K562 (cell line): ENCODE data around the gene CTBP2. TPM values are rescaled to one million over a fixed set of nuclear protein-coding genes. Genes with fewer than 3 reads are reported as not detected.

Source experiments
- ATAC-seq: fragments of 200-7000 bp; cut with Tn5 transposase; 3 replicates; pipeline ENCODE4 v1.9.1; 2020; ENCODE audit warnings: moderate library complexity
- BruUV-seq: library from RNA; stranded (reverse); fragments of 400-500 nt; replicated peaks from 2 replicates; lab custom pipeline; 2021; lab: Mats Ljungman, UMichigan
- CTCF ChIA-PET: fragments of 300-600 bp; formaldehyde crosslinking; extraction: SDS; loops from one replicate; lab custom pipeline; 2021; ENCODE audit warnings: low intra/inter-chr PET ratio; lab: Yijun Ruan, JAX
- POLR2A ChIA-PET: fragments of 300-600, 350-650 bp; sonication (Branson Sonifier 250); formaldehyde crosslinking; extraction: SDS; loops from one replicate; lab custom pipeline; 2021; ENCODE audit warnings: antibody characterized with exemption, inconsistent platforms; lab: Yijun Ruan, JAX
- DNase-seq, 4 experiments: peaks; one replicate each; pipeline versions ENCODE4 v3.0.0 to v3.0.0-alpha.2; 2011 to 2018; ENCODE audit warnings: low spot score in 3 of 4, mixed read lengths in 3 of 4; ENCODE audit errors: extremely low read depth in 1 of 4
- FAIRE-seq: peaks from 2 replicates; lab custom pipeline; 2011; peaks lifted over from hg19 to GRCh38; lab: Jason Lieb, UNC
- H2AFZ ChIP-seq: 2 replicates; pipeline ENCODE4 v1.6.0; 2011; ENCODE audit warnings: low read depth, low read length, control low read depth, inconsistent platforms
- H3K27ac ChIP-seq: fragments of 200-600 bp; 3 replicates; pipeline ENCODE4 v1.8.0; 2011; ENCODE audit warnings: low read depth, mild to moderate bottlenecking, control low read depth, inconsistent platforms, low read length, moderate library complexity, mixed read lengths; ENCODE audit errors: extremely low read depth
- H3K27me3 ChIP-seq, 2 experiments: fragments of 300-600 bp in 1 of 2; 2 replicates in 1 of 2; 3 replicates in 1 of 2; pipeline versions ENCODE4 v1.6.0 to v1.8.0; 2011; ENCODE audit warnings: inconsistent platforms in 2 of 2, low read length in 2 of 2, mild to moderate bottlenecking in 1 of 2, mixed read lengths in 1 of 2, moderate library complexity in 1 of 2; ENCODE audit not compliant: control insufficient read depth in 2 of 2, insufficient read depth in 2 of 2
- H3K36me3 ChIP-seq: fragments of 300-600 bp; 3 replicates; pipeline ENCODE4 v1.8.0; 2011; ENCODE audit warnings: mild to moderate bottlenecking, low read length, inconsistent platforms; ENCODE audit not compliant: control insufficient read depth, insufficient read depth
- H3K4me1 ChIP-seq, 2 experiments: fragments of 200-600 bp in 1 of 2; replicated peaks in 1 of 2; 2 replicates in 1 of 2; 3 replicates in 1 of 2; pipeline versions ENCODE4 v1.5.1 to v1.8.0; 2011; ENCODE audit warnings: inconsistent platforms in 2 of 2, low read length in 2 of 2, mild to moderate bottlenecking in 1 of 2, mixed read lengths in 1 of 2, moderate library complexity in 1 of 2; ENCODE audit not compliant: control insufficient read depth in 2 of 2, insufficient read depth in 2 of 2
- H3K4me2 ChIP-seq: 2 replicates; pipeline ENCODE4 v1.6.1; 2011; ENCODE audit warnings: low read length, control low read depth, inconsistent platforms, mixed read lengths; ENCODE audit not compliant: insufficient read depth
- H3K4me3 ChIP-seq: fragments of 200-600 bp; sonication (generic), shearing (Covaris generic); 2 replicates; pipeline ENCODE4 v1.5.1; 2016; ENCODE audit warnings: control low read depth, inconsistent platforms
- H3K79me2 ChIP-seq: fragments of 200-600 bp; 3 replicates; pipeline ENCODE4 v1.8.0; 2011; ENCODE audit warnings: low read length, inconsistent platforms; ENCODE audit not compliant: control insufficient read depth, insufficient read depth
- H3K9ac ChIP-seq, 2 experiments: 2 replicates each; pipeline versions ENCODE4 v1.6.0 to v1.6.1; 2011; ENCODE audit warnings: low read depth in 2 of 2, low read length in 2 of 2, control low read depth in 1 of 2, inconsistent platforms in 1 of 2, mild to moderate bottlenecking in 1 of 2, mixed read lengths in 1 of 2; ENCODE audit not compliant: insufficient read depth in 1 of 2
- H3K9me1 ChIP-seq: one replicate; pipeline ENCODE4 v1.6.0; 2011; ENCODE audit warnings: inconsistent platforms, mild to moderate bottlenecking, low read length, moderate library complexity; ENCODE audit not compliant: control insufficient read depth, insufficient read depth
- H3K9me3 ChIP-seq: replicated peaks from 2 replicates; pipeline ENCODE4 v1.5.1; 2011; ENCODE audit warnings: low read depth, low read length, inconsistent platforms; ENCODE audit not compliant: control insufficient read depth, insufficient read depth
- H4K20me1 ChIP-seq: replicated peaks from 2 replicates; pipeline ENCODE4 v1.6.1; 2011; ENCODE audit warnings: low read length, inconsistent platforms, mixed read lengths; ENCODE audit not compliant: control insufficient read depth, insufficient read depth
- MXI1 ChIP-seq: IDR thresholded peaks from 2 replicates; pipeline ENCODE4 v1.6.1; 2011; ENCODE audit warnings: low read depth, mild to moderate bottlenecking, improper control_type of control experiment, low read length
- PCBP1 ChIP-seq: fragments of 200-400 bp; formaldehyde crosslinking; IDR thresholded peaks from 2 replicates; pipeline ENCODE4 v1.6.1; 2018; ENCODE audit warnings: mild to moderate bottlenecking, low read depth, low read length; ENCODE audit not compliant: poor library complexity, severe bottlenecking
- RBBP5 ChIP-seq: fragments of 200-600 bp; sonication (generic); IDR thresholded peaks from 2 replicates; pipeline ENCODE4 v1.6.1; 2012; ENCODE audit warnings: borderline replicate concordance, mild to moderate bottlenecking, low read length, control low read depth, inconsistent platforms; ENCODE audit not compliant: insufficient read depth, poor library complexity, severe bottlenecking
- SPI1 ChIP-seq: IDR thresholded peaks from 2 replicates; pipeline ENCODE4 v1.6.1; 2011; ENCODE audit warnings: low read depth, low read length, control low read depth, borderline replicate concordance
- WGBS: fragments of 100-300 bp; shearing (Covaris generic); methylation state at CpG from one replicate; pipeline ENCODE4 v1.1.6; 2016; ENCODE audit warnings: low coverage, mixed read lengths; ENCODE audit not compliant: insufficient coverage; ENCODE audit errors: missing lambda C conversion rate; 5-methylcytosine and 5-hydroxymethylcytosine counted together
- in situ Hi-C: fragments of 300-500 bp; cut with MboI; formaldehyde crosslinking; loops from 4 replicates; pipeline ENCODE4 v1.15.0; 2018; ENCODE audit warnings: inconsistent platforms, mixed read lengths
- intact Hi-C: fragments of 100-400 bp; cut with micrococcal nuclease; formaldehyde crosslinking; loops from 2 replicates; pipeline ENCODE4 v1.14.2; 2022
- polyA plus RNA-seq, 8 experiments: library from polyadenylated mRNA; depleted of rRNA in 4 of 8; stranded (reverse) in 5 of 8; unstranded in 3 of 8; fragments of >200 nt; fragmentation: Nextera tagmentation in 2 of 8; fragmentation: Illumina TruSeq in 1 of 8; extraction: Ambion mirVana in 2 of 8; extraction: Trizol in 1 of 8; gene quantifications; 2 replicates each; pipeline versions ENCODE4 v1.2.1 to v1.2.3, GENCODE V29; 2011 to 2014; ENCODE audit warnings: inconsistent platforms in 1 of 8, missing spikeins in 1 of 8
- total RNA-seq, 7 experiments: library from RNA; depleted of rRNA in 6 of 7; stranded (reverse); fragments of >200 nt in 6 of 7; fragmentation: Illumina TruSeq in 2 of 7; extraction: Trizol in 2 of 7; gene quantifications; 2 replicates each; pipeline versions ENCODE4 v1.2.1 to v1.2.3, GENCODE V29; 2011 to 2021; ENCODE audit warnings: low replicate concordance in 1 of 7
- TF ChIP-seq, protein P1 (sequence below): sonication (generic); formaldehyde crosslinking; IDR thresholded peaks from 2 replicates; pipeline ENCODE4 v1.8.0; 2022; ENCODE audit warnings: mild to moderate bottlenecking, low read depth, missing genetic modification reagents
- TF ChIP-seq, protein P2 (sequence below), 2 experiments: fragments of 450-650 bp in 1 of 2; sonication (generic) in 1 of 2; formaldehyde crosslinking in 1 of 2; IDR thresholded peaks; 2 replicates each; pipeline versions ENCODE4 v1.7.1 to v1.9.0; 2016 to 2022; ENCODE audit warnings: inconsistent platforms in 1 of 2, mild to moderate bottlenecking in 1 of 2, missing genetic modification reagents in 1 of 2
- TF ChIP-seq, protein P3 (sequence below): sonication (generic); formaldehyde crosslinking; IDR thresholded peaks from 2 replicates; pipeline ENCODE4 v1.8.0; 2022; ENCODE audit warnings: missing genetic modification reagents, mild to moderate bottlenecking, moderate library complexity, borderline replicate concordance
- TF ChIP-seq, protein P4 (sequence below): fragments of 450-650 bp; formaldehyde crosslinking; IDR thresholded peaks from 2 replicates; pipeline ENCODE4 v1.4.0; 2020; ENCODE audit warnings: mild to moderate bottlenecking, moderate library complexity

Gene CTBP2
- total and polyA plus RNA-seq, 9 of the 15 experiments (the other 6 are each of a cell fraction or from before 2014, with no cell fraction given) = 1.3 to 8.8 (median 5.1) TPM

DNA sequence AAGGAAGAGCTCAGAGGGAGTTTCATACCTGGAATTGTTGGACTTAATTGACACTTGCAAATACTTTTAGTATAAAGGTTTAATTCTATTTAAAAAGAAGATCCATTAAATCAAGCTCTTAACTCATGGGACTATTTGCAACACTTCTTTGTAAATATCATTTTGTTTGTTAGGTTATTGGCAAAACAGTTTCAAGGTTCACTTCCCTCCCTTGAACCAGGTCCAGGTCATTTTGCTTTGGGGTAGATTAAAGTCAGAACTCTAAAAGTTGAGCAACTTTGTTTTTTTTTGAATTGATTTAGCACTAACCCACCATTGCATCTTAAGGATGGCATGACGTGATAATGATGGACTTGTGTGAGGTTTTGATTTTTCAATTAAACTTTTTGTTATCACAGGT, 172.6 kb downstream of the CTBP2 start:
- CTCF ChIA-PET = no interaction called here
- no peak overlapping the region for H3K27ac ChIP-seq
- no peak for ATAC-seq
- no peak for TF ChIP-seq MXI1
- TF ChIP-seq, protein P1, sequence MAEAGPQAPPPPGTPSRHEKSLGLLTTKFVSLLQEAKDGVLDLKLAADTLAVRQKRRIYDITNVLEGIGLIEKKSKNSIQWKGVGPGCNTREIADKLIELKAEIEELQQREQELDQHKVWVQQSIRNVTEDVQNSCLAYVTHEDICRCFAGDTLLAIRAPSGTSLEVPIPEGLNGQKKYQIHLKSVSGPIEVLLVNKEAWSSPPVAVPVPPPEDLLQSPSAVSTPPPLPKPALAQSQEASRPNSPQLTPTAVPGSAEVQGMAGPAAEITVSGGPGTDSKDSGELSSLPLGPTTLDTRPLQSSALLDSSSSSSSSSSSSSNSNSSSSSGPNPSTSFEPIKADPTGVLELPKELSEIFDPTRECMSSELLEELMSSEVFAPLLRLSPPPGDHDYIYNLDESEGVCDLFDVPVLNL (CRISPR knock-in tag) = no peak
- TF ChIP-seq, protein P2, sequence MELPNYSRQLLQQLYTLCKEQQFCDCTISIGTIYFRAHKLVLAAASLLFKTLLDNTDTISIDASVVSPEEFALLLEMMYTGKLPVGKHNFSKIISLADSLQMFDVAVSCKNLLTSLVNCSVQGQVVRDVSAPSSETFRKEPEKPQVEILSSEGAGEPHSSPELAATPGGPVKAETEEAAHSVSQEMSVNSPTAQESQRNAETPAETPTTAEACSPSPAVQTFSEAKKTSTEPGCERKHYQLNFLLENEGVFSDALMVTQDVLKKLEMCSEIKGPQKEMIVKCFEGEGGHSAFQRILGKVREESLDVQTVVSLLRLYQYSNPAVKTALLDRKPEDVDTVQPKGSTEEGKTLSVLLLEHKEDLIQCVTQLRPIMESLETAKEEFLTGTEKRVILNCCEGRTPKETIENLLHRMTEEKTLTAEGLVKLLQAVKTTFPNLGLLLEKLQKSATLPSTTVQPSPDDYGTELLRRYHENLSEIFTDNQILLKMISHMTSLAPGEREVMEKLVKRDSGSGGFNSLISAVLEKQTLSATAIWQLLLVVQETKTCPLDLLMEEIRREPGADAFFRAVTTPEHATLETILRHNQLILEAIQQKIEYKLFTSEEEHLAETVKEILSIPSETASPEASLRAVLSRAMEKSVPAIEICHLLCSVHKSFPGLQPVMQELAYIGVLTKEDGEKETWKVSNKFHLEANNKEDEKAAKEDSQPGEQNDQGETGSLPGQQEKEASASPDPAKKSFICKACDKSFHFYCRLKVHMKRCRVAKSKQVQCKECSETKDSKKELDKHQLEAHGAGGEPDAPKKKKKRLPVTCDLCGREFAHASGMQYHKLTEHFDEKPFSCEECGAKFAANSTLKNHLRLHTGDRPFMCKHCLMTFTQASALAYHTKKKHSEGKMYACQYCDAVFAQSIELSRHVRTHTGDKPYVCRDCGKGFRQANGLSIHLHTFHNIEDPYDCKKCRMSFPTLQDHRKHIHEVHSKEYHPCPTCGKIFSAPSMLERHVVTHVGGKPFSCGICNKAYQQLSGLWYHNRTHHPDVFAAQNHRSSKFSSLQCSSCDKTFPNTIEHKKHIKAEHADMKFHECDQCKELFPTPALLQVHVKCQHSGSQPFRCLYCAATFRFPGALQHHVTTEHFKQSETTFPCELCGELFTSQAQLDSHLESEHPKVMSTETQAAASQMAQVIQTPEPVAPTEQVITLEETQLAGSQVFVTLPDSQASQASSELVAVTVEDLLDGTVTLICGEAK (IDR thresholded peaks at IDR 0.05) = no peak
- TF ChIP-seq, protein P2 (CRISPR knock-in tag; IDR thresholded peaks at IDR 0.05) = no peak
- TF ChIP-seq RBBP5 = no peak
- TF ChIP-seq, protein P3, sequence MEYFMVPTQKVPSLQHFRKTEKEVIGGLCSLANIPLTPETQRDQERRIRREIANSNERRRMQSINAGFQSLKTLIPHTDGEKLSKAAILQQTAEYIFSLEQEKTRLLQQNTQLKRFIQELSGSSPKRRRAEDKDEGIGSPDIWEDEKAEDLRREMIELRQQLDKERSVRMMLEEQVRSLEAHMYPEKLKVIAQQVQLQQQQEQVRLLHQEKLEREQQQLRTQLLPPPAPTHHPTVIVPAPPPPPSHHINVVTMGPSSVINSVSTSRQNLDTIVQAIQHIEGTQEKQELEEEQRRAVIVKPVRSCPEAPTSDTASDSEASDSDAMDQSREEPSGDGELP (CRISPR knock-in tag) = no peak
- no peak for TF ChIP-seq PCBP1
- TF ChIP-seq, protein P4, sequence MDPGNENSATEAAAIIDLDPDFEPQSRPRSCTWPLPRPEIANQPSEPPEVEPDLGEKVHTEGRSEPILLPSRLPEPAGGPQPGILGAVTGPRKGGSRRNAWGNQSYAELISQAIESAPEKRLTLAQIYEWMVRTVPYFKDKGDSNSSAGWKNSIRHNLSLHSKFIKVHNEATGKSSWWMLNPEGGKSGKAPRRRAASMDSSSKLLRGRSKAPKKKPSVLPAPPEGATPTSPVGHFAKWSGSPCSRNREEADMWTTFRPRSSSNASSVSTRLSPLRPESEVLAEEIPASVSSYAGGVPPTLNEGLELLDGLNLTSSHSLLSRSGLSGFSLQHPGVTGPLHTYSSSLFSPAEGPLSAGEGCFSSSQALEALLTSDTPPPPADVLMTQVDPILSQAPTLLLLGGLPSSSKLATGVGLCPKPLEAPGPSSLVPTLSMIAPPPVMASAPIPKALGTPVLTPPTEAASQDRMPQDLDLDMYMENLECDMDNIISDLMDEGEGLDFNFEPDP = no peak
- no peak for TF ChIP-seq SPI1

More for the DNA sequence above, 172.6 kb downstream of the CTBP2 start:
- no peak for DNase-seq
- H3K4me3 ChIP-seq = no peak overlapping the region
- H3K27me3 ChIP-seq = no peaks in the 10 kb centered on the region
- no peak for FAIRE-seq
- no CpG with 5 or more reads among the region's 1 CpG for WGBS
- H3K9me1 ChIP-seq = no peaks in the 10 kb centered on the region
- intact Hi-C loops = no loop called here
- in situ Hi-C loops = no loop called here
- no peaks in the 10 kb centered on the region for H3K79me2 ChIP-seq
- H3K9ac ChIP-seq = no peak overlapping the region
- H3K4me1 ChIP-seq = no peaks in the 10 kb centered on the region
- H2AFZ ChIP-seq = no peak overlapping the region
- H3K36me3 ChIP-seq = no peaks in the 10 kb centered on the region
- no peaks in the 10 kb centered on the region for H3K9me3 ChIP-seq
- H3K4me2 ChIP-seq = no peak overlapping the region
- POLR2A ChIA-PET = no interaction called here
- no peaks in the 10 kb centered on the region for H4K20me1 ChIP-seq
- no TSS peak for BruUV-seq
